ENCODE measurements around the gene EVI5. TPM values are rescaled to one million over a fixed set of nuclear protein-coding genes. Genes with fewer than 3 reads are reported as not detected.
"Not testable (repeated sequence)": the region's sequence is repeated elsewhere in the genome, so short reads cannot be mapped to it uniquely, and the experiment has no call there.

The EVI5 gene
- total RNA-seq, 1 donor from 2014 or later, result 9.6 TPM

- TF ChIP-seq CTCF (conservative IDR thresholded peaks at IDR 0.05; ENCODE audit: low read depth, low read length), result no peak
- H3K4me3 ChIP-seq (ENCODE audit: low read depth, low read length), result no peak overlapping the region
- peak; percentile 72 for DNase-seq (ENCODE audit: low read depth)
These were observed 247.7 kb downstream of the EVI5 start for GRCh38 chr1:92536980-92537884.

DNA sequence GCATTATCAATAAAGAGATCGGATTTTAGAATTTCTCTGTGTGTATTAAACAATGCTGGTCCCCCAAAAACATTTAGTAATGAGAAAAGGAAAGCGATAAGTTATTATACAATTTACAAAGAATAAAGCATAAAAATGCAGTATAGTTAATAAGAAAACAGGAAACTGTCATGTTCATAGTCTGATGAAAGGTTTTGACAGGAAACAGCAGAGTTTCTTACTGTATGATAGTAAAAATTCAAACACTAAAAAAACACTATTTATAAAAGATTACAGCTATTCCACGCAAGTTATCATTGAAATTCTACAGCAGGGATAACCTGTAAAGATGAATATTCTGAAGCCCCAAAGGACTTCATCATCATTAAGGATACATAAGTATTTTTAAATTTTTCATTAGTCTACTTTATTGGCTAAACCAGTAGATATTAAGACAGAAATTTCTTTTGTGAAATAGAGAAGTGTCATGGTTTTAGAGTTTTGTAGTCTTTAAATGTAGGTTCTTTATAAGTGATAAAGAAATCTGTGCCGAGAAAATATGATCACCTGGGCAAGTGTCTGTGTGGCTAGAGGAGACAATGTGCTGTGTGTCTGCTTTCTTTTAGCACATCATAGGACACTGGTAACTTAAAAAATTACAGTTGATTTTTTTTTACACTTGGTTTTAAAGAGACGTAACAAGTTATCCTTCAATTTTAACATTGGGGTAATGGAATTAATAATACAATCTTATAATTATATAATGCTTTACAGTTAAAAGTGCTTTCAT lies 248.5 kb downstream of the EVI5 start:
- no peak for TF ChIP-seq CTCF (conservative IDR thresholded peaks at IDR 0.05; ENCODE audit: low read depth, low read length)
- no peak overlapping the region for H3K4me3 ChIP-seq (ENCODE audit: low read depth, low read length)
- no peak for DNase-seq (ENCODE audit: low read depth)

GRCh38 chr1:92532371-92532770 lies 252.5 kb downstream of the EVI5 start:
- DNase-seq (ENCODE audit: low read depth); H3K4me3 ChIP-seq (ENCODE audit: low read depth, low read length): not testable (repeated sequence)

GRCh38 chr1:92531939-92532338 lies 253.0 kb downstream of the EVI5 start:
- DNase-seq (ENCODE audit: low read depth); H3K4me3 ChIP-seq (ENCODE audit: low read depth, low read length): not testable (repeated sequence)

- DNase-seq (ENCODE audit: low read depth), result no peak
- no peak overlapping the region for H3K4me3 ChIP-seq (ENCODE audit: low read depth, low read length)
- no peak for TF ChIP-seq CTCF (conservative IDR thresholded peaks at IDR 0.05; ENCODE audit: low read depth, low read length)
These were observed 257.2 kb downstream of the EVI5 start for GRCh38 chr1:92527670-92528069.

GRCh38 chr1:92524944-92525590 lies 259.8 kb downstream of the EVI5 start:
- DNase-seq (ENCODE audit: low read depth), result not testable (repeated sequence)

DNA sequence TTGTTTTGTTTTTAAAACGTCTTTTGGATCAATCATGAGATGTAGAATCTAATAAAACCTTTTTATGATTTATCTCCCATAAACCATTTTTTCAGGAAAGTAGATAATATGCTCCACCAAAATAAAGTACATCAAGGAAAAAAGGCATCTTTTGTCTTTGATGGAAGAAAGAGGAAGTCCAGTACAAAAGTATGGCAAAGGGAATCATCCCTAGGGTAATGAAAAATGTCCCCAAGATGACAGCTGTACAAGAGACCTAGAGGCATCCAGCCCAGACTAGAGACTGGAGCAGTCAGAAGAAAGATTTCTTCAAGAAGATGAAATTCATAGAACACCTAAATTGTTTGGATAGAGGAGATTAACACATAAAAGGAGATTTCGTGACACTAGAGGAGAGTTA lies 265.9 kb downstream of the EVI5 start:
- no peak for DNase-seq (ENCODE audit: low read depth)
- no peak for TF ChIP-seq CTCF (conservative IDR thresholded peaks at IDR 0.05; ENCODE audit: low read depth, low read length)
- H3K4me3 ChIP-seq (ENCODE audit: low read depth, low read length), result no peak overlapping the region

More at GRCh38 chr1:92524944-92525590, 259.8 kb downstream of the EVI5 start:
- H3K4me3 ChIP-seq (ENCODE audit: low read depth, low read length), result not testable (repeated sequence)

DNA sequence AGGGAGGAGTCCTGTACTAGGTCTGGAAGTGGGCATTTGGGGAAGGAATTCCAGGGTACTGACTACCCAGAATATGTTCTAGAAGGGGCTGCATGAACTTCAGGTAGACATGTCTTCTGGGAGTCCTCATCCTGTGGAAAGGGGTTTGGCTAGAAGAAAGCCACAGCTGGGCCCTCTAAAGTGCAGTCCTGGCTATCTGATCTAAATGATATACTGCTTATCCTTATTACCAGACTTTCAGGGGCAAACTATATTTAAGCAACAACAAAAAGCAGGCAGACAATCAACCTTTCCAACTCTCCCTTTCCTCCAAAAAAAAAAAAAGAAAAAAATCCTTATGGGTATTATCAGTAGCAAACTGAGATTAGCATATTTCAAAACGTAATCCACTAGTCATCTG lies 268.3 kb downstream of the EVI5 start:
- no peak for TF ChIP-seq CTCF (conservative IDR thresholded peaks at IDR 0.05; ENCODE audit: low read depth, low read length)
- no peak for DNase-seq (ENCODE audit: low read depth)
- no peak overlapping the region for H3K4me3 ChIP-seq (ENCODE audit: low read depth, low read length)
